GM19324 (cell line): ENCODE results near the gene EVPL.

Experiments
- ATAC-seq: cut with Tn5 transposase; IDR thresholded peaks from one replicate; pipeline ENCODE4 v1.9.1; 2021; ENCODE audit warnings: mild to moderate bottlenecking, moderate library complexity; ENCODE audit not compliant: unreplicated experiment, low FRiP score

The EVPL gene

GRCh38 chr17:76019833-76020467 lies 7.2 kb downstream of the EVPL start:
- ATAC-seq, result no peak

- no peak for ATAC-seq
These were observed 8.3 kb downstream of the EVPL start for GRCh38 chr17:76018801-76019200.

DNA sequence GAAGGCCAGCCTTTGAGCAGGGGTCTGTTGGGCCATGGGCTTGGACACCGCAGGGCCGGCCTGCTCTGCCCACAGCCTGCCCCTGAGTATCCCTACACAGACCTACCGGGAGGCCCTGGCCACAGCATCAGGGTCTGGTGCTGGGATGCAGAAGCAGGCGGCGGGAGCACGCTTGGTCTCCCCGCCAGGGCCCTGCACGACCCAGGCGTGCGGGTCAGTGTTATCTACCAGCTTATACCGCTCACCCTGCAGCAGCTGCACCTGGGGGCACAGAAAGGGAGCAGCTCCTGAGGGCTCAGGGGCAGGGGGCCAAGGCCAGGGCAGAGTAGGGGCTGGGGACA lies 8.8 kb downstream of the EVPL start:
- ATAC-seq, result no peak

GRCh38 chr17:76017481-76018339 lies 9.4 kb downstream of the EVPL start:
- ATAC-seq, result no peak

- no peak for ATAC-seq
These were observed 12.2 kb downstream of the EVPL start for GRCh38 chr17:76014925-76015261.

- no peak for ATAC-seq
These were observed 12.8 kb downstream of the EVPL start for GRCh38 chr17:76014100-76014924.

- ATAC-seq, result no peak
These were observed 13.7 kb downstream of the EVPL start for GRCh38 chr17:76013377-76013932.

DNA sequence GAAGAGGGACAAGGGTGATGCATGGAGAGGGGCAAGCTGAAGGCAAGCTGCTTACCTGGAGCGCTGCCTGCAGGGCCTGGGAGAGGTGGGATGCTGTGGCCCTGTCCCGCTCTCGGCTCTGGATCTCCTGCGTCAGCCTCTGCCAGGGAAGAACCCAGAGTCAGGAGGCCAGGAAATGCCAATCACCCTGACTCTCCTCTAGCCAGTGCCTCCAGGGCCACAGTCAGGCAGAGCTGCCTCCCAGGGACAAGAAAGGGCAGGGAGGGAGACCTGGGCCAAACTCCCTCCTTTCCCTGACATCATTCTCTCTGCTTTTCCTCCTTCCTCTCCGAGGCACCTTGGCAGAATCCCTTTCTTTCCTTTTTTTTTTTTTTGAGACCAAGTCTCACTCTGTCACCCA lies 15.2 kb downstream of the EVPL start:
- ATAC-seq, result no peak

DNA sequence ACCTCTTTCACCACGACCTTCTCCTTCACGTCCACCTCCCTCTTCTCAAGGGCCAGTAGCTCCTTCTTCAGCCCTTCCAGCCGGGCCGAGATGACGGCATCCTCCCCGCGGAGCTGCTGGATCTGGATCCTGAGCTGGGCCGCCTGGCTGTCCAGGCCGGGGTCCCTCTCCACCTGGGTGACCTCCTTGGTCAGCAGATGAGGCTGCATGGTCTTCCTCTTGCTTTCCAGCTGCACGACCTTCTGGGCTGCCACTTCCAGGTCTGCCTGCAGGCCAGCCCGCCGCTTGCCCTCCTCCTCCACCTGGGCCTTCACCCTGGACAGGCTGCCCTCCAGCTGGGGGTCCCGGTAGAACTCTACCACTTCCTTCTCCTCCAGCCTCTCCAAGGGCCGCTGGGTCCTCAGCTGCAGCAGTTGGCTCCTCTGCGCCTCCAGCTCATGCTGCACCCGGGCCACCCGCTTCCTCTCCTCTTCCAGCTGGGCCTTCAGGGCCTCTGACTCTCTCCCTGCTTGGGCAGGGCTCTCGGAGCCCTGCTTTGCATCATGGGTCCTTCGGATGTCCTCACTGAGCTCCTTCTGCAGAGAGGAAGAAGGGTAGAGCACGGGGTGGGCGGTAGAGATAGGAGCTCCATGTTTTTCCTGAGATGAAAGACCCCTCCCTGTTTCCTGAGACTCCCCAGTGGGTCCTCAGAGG lies 17.0 kb downstream of the EVPL start:
- ATAC-seq, result no peak

- ATAC-seq, result no peak
These were observed 17.7 kb downstream of the EVPL start for GRCh38 chr17:76009447-76009846.

GRCh38 chr17:76008630-76009425 lies 18.3 kb downstream of the EVPL start:
- ATAC-seq, result no peak

DNA sequence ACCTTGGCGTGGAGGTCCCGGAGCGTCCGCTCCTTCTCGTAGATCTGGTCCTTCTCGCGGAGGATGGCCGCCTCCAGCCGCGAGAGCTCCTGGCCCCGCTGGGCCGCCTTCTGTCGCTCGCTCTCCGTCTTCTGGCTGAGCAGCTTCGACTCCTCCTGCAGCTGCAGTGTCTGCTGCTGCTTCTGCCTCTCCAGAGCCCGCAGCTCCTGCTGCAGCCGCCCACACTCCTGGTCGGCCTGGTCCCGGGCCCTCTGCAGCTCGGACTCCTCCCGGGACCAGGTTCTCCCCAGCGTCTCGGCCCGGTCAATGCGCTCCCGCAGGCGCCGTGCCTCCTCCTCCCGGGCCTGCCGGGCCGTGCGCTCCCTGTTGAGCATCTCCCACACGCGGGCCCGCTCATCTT lies 18.9 kb downstream of the EVPL start:
- no peak for ATAC-seq

DNA sequence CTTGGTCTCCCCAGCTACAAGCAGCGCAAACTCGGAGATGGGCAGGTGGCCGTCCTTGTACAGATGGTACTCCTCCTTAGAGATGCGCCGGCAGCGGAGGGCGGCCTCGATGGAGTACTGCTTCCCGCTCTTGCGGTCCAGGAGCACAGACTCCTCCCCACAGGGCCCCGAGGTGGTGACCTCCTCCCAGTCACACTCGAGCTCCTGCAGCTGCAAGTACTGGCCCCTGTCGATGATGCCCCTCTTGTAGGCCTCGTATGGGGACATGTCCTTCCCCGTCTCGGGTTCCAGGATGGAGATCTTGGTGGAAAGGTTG lies 19.3 kb downstream of the EVPL start:
- ATAC-seq, result no peak

DNA sequence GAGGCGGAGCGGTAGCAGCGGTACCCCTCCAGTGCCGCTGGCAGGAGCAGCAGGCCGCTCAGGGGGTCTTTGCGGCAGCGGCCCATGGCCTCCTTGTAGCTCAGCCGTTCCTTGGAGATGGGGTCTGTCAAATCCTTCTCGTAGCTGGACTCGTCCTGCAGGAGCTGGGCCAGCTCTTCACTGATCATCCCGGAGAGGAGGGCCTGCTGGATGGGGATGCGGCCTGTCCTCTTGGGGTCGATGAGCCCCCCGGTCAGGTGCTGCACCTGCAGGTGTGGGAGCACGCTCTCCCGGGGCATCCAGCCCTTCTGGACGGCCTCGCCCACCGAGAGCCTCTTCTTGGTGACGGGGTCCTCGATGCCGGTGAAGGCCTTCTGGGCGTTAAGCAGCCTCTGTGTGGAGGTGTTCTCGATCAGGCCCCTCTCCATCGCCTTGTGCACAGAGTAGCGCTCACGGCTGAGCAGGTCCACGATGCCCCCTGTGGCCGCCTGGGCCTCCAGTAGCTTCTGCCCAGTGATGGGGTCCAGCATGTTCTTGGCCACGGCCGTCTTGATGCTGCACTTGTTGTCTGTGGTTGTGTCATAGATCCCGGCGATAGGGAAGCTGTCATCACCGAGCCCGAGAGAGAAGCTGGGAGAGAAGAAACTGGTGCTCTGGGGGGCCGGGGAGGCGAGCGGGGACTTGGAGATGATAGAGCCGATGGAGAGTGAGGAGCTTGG lies 19.8 kb downstream of the EVPL start:
- ATAC-seq, result no peak

DNA sequence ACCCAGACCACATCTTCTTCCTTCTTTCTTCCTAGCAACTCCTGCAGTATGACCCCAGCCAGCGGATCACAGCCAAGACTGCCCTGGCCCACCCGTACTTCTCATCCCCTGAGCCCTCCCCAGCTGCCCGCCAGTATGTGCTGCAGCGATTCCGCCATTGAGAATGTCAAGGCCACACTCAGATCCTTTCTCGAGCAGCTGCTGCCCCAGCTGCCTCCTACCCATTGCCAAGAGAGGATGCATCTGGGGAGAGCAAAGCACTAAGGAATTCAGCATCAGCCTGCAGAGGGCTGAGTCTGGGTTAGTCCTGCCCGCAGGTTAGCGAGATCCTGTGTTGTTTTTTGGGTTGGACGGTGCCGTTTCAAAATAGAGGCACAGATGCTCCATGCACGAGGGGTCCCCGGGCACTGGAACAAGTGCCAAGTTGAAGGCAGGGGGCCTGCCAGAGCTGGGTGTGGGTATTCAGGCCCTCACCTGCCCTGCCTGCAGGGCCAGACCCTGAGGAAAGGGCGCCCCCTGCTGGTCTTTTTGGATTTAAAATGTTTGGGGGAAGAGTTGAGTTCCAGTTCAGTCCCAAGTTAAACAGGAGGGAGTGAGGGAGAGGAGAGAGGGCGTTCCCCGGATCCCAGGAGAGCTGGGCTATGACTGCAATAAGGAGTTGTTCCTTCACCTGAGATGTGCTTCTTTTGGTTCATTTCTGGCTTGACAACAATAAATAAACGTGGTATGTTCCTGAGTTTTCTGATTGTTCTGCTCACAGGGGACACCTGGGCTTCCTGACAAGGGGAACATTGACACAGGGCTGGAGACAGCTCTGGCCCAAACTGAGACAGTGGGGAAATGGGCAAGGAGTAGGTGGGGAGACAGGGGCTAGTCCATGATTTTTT lies 21.6 kb downstream of the EVPL start:
- ATAC-seq, result no peak

GRCh38 chr17:76004750-76005262 lies 22.3 kb downstream of the EVPL start:
- no peak for ATAC-seq

- ATAC-seq, result no peak
These were observed 23.2 kb downstream of the EVPL start for GRCh38 chr17:76003915-76004314.

DNA sequence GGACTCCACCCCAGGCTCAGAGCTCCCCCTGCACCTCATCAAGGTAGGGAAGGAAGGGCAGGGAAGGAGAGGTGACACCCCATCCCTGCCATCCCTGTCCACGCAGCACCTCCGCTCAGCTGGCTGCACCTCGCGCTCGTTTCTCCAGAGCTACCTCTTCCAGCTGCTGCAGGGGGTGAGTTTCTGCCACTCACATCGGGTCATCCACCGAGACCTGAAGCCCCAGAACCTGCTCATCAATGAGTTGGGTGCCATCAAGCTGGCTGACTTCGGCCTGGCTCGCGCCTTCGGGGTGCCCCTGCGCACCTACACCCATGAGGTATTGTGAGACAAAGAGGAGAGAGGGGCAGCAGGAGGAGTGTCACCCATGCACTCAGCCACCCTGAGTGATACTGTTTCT lies 25.0 kb downstream of the EVPL start:
- no peak for ATAC-seq
